HepG2 (cell line): ENCODE measurements around the gene EEF2.

Experiments used
- JUN ChIP-seq: sonication (generic); formaldehyde crosslinking; IDR thresholded peaks from 2 replicates; pipeline ENCODE4 v1.4.0; 2020; ENCODE audit warnings: mild to moderate bottlenecking, missing genetic modification reagents
- PHF20 ChIP-seq: sonication (generic); formaldehyde crosslinking; IDR thresholded peaks from 2 replicates; pipeline ENCODE4 v1.5.0; 2020; ENCODE audit warnings: mild to moderate bottlenecking, missing genetic modification reagents
- YY1 ChIP-seq: IDR thresholded peaks from 2 replicates; pipeline ENCODE4 v1.6.1; 2011; ENCODE audit warnings: low read length, low read depth, moderate library complexity, mild to moderate bottlenecking; ENCODE audit not compliant: insufficient read depth, insufficient replicate concordance
- ZFP36 ChIP-seq: fragments of 150-350 bp; IDR thresholded peaks from 2 replicates; pipeline ENCODE4 v1.6.1; 2018; ENCODE audit warnings: borderline replicate concordance, low read length, low read depth; ENCODE audit not compliant: partially characterized antibody
- TF ChIP-seq, protein P1 (sequence below): sonication (generic); formaldehyde crosslinking; IDR thresholded peaks from 2 replicates; pipeline ENCODE4 v1.5.0; 2020; ENCODE audit warnings: missing genetic modification reagents
- TF ChIP-seq, protein P2 (sequence below): sonication (generic); formaldehyde crosslinking; conservative IDR thresholded peaks from 2 replicates; pipeline ENCODE4 v1.4.0; 2020; ENCODE audit warnings: missing genetic modification reagents
- TF ChIP-seq, protein P3 (sequence below): sonication (generic); formaldehyde crosslinking; IDR thresholded peaks from 2 replicates; pipeline ENCODE4 v1.4.0; 2020; ENCODE audit warnings: mild to moderate bottlenecking, missing genetic modification reagents, borderline replicate concordance
- TF ChIP-seq, protein P4 (sequence below), 2 experiments: IDR thresholded peaks; 2 replicates each; pipeline ENCODE4 v1.6.1; 2011 to 2012; ENCODE audit warnings: low read length in 2 of 2, borderline replicate concordance in 1 of 2, low read depth in 1 of 2, mild to moderate bottlenecking in 1 of 2, moderate library complexity in 1 of 2
- TF ChIP-seq, protein P5 (sequence below): IDR thresholded peaks from 2 replicates; pipeline ENCODE4 v1.6.1; 2016
- TF ChIP-seq, protein P6 (sequence below): sonication (generic); formaldehyde crosslinking; IDR thresholded peaks from 2 replicates; pipeline ENCODE4 v1.5.0; 2020; ENCODE audit warnings: mild to moderate bottlenecking, missing genetic modification reagents
- TF ChIP-seq, protein P7 (sequence below): sonication (generic); formaldehyde crosslinking; IDR thresholded peaks from 2 replicates; pipeline ENCODE4 v1.5.0; 2020; ENCODE audit warnings: mild to moderate bottlenecking, missing genetic modification reagents, moderate library complexity

DNA sequence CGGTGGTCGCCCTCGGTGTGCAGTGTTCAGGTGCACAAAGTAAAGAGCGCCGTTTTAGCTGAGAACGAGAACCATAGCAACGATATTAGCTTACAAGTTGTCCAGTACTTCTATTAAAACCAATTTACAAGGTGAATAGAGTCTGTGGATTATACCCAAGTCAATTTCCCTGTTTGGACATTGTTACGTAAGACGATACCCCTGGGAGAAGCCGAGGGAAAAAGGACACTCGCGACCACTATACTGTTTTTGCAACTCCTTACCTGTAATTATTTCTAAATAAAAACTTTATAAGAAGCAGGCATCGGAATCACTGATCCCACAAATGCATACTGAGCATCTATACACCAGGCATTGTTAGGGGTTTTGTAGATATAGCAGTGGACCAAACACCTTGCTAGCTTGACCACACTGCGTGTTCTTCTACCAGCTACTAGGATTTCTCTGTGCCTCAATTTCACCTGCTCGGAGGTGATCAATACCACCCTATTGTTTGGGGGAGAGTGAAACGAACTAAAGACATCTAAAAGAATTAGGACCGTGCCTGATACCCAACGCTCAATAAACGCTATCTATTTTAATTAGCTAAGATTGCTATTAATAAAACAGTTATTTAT is 488 bp upstream of the EEF2 start:
- TF ChIP-seq YY1: no peak
- TF ChIP-seq, protein P1, sequence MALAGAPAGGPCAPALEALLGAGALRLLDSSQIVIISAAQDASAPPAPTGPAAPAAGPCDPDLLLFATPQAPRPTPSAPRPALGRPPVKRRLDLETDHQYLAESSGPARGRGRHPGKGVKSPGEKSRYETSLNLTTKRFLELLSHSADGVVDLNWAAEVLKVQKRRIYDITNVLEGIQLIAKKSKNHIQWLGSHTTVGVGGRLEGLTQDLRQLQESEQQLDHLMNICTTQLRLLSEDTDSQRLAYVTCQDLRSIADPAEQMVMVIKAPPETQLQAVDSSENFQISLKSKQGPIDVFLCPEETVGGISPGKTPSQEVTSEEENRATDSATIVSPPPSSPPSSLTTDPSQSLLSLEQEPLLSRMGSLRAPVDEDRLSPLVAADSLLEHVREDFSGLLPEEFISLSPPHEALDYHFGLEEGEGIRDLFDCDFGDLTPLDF: no peak
- TF ChIP-seq, protein P2, sequence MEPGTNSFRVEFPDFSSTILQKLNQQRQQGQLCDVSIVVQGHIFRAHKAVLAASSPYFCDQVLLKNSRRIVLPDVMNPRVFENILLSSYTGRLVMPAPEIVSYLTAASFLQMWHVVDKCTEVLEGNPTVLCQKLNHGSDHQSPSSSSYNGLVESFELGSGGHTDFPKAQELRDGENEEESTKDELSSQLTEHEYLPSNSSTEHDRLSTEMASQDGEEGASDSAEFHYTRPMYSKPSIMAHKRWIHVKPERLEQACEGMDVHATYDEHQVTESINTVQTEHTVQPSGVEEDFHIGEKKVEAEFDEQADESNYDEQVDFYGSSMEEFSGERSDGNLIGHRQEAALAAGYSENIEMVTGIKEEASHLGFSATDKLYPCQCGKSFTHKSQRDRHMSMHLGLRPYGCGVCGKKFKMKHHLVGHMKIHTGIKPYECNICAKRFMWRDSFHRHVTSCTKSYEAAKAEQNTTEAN (CRISPR knock-in tag): no peak
- TF ChIP-seq, protein P3, sequence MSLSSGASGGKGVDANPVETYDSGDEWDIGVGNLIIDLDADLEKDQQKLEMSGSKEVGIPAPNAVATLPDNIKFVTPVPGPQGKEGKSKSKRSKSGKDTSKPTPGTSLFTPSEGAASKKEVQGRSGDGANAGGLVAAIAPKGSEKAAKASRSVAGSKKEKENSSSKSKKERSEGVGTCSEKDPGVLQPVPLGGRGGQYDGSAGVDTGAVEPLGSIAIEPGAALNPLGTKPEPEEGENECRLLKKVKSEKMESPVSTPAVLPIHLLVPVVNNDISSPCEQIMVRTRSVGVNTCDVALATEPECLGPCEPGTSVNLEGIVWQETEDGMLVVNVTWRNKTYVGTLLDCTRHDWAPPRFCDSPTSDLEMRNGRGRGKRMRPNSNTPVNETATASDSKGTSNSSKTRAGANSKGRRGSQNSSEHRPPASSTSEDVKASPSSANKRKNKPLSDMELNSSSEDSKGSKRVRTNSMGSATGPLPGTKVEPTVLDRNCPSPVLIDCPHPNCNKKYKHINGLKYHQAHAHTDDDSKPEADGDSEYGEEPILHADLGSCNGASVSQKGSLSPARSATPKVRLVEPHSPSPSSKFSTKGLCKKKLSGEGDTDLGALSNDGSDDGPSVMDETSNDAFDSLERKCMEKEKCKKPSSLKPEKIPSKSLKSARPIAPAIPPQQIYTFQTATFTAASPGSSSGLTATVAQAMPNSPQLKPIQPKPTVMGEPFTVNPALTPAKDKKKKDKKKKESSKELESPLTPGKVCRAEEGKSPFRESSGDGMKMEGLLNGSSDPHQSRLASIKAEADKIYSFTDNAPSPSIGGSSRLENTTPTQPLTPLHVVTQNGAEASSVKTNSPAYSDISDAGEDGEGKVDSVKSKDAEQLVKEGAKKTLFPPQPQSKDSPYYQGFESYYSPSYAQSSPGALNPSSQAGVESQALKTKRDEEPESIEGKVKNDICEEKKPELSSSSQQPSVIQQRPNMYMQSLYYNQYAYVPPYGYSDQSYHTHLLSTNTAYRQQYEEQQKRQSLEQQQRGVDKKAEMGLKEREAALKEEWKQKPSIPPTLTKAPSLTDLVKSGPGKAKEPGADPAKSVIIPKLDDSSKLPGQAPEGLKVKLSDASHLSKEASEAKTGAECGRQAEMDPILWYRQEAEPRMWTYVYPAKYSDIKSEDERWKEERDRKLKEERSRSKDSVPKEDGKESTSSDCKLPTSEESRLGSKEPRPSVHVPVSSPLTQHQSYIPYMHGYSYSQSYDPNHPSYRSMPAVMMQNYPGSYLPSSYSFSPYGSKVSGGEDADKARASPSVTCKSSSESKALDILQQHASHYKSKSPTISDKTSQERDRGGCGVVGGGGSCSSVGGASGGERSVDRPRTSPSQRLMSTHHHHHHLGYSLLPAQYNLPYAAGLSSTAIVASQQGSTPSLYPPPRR (CRISPR knock-in tag): no peak
- TF ChIP-seq PHF20: no peak; the same call in 1 of the 2 replicates
- TF ChIP-seq, protein P4, sequence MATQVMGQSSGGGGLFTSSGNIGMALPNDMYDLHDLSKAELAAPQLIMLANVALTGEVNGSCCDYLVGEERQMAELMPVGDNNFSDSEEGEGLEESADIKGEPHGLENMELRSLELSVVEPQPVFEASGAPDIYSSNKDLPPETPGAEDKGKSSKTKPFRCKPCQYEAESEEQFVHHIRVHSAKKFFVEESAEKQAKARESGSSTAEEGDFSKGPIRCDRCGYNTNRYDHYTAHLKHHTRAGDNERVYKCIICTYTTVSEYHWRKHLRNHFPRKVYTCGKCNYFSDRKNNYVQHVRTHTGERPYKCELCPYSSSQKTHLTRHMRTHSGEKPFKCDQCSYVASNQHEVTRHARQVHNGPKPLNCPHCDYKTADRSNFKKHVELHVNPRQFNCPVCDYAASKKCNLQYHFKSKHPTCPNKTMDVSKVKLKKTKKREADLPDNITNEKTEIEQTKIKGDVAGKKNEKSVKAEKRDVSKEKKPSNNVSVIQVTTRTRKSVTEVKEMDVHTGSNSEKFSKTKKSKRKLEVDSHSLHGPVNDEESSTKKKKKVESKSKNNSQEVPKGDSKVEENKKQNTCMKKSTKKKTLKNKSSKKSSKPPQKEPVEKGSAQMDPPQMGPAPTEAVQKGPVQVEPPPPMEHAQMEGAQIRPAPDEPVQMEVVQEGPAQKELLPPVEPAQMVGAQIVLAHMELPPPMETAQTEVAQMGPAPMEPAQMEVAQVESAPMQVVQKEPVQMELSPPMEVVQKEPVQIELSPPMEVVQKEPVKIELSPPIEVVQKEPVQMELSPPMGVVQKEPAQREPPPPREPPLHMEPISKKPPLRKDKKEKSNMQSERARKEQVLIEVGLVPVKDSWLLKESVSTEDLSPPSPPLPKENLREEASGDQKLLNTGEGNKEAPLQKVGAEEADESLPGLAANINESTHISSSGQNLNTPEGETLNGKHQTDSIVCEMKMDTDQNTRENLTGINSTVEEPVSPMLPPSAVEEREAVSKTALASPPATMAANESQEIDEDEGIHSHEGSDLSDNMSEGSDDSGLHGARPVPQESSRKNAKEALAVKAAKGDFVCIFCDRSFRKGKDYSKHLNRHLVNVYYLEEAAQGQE (IDR thresholded peaks at IDR 0.05; ENCODE audit: borderline replicate concordance in 1 of 2, low read depth in 1 of 2, low read length in 2 of 2): no peak
- TF ChIP-seq, protein P5, sequence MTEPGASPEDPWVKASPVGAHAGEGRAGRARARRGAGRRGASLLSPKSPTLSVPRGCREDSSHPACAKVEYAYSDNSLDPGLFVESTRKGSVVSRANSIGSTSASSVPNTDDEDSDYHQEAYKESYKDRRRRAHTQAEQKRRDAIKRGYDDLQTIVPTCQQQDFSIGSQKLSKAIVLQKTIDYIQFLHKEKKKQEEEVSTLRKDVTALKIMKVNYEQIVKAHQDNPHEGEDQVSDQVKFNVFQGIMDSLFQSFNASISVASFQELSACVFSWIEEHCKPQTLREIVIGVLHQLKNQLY (CRISPR knock-in tag): no peak
- TF ChIP-seq, protein P6, sequence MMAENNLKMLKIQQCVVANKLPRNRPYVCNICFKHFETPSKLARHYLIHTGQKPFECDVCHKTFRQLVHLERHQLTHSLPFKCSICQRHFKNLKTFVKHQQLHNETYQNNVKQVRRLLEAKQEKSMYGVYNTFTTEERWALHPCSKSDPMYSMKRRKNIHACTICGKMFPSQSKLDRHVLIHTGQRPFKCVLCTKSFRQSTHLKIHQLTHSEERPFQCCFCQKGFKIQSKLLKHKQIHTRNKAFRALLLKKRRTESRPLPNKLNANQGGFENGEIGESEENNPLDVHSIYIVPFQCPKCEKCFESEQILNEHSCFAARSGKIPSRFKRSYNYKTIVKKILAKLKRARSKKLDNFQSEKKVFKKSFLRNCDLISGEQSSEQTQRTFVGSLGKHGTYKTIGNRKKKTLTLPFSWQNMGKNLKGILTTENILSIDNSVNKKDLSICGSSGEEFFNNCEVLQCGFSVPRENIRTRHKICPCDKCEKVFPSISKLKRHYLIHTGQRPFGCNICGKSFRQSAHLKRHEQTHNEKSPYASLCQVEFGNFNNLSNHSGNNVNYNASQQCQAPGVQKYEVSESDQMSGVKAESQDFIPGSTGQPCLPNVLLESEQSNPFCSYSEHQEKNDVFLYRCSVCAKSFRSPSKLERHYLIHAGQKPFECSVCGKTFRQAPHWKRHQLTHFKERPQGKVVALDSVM (CRISPR knock-in tag): no peak
- TF ChIP-seq ZFP36: no peak
- TF ChIP-seq JUN (CRISPR knock-in tag): no peak
- TF ChIP-seq, protein P7, sequence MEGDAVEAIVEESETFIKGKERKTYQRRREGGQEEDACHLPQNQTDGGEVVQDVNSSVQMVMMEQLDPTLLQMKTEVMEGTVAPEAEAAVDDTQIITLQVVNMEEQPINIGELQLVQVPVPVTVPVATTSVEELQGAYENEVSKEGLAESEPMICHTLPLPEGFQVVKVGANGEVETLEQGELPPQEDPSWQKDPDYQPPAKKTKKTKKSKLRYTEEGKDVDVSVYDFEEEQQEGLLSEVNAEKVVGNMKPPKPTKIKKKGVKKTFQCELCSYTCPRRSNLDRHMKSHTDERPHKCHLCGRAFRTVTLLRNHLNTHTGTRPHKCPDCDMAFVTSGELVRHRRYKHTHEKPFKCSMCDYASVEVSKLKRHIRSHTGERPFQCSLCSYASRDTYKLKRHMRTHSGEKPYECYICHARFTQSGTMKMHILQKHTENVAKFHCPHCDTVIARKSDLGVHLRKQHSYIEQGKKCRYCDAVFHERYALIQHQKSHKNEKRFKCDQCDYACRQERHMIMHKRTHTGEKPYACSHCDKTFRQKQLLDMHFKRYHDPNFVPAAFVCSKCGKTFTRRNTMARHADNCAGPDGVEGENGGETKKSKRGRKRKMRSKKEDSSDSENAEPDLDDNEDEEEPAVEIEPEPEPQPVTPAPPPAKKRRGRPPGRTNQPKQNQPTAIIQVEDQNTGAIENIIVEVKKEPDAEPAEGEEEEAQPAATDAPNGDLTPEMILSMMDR (CRISPR knock-in tag): no peak
